K562 (cell line): ENCODE measurements around the gene FOXO3. TPM values are rescaled to one million over a fixed set of nuclear protein-coding genes. Genes with fewer than 3 reads are reported as not detected.

ENCODE experiments used
- ATAC-seq: fragments of 200-7000 bp; cut with Tn5 transposase; 3 replicates; pipeline ENCODE4 v1.9.1; 2020; ENCODE audit warnings: moderate library complexity
- BruUV-seq: library from RNA; stranded (reverse); fragments of 400-500 nt; replicated peaks from 2 replicates; lab custom pipeline; 2021; lab: Mats Ljungman, UMichigan
- CTCF ChIA-PET: fragments of 300-600 bp; formaldehyde crosslinking; extraction: SDS; loops from one replicate; lab custom pipeline; 2021; ENCODE audit warnings: low intra/inter-chr PET ratio; lab: Yijun Ruan, JAX
- POLR2A ChIA-PET: fragments of 300-600, 350-650 bp; sonication (Branson Sonifier 250); formaldehyde crosslinking; extraction: SDS; loops from one replicate; lab custom pipeline; 2021; ENCODE audit warnings: antibody characterized with exemption, inconsistent platforms; lab: Yijun Ruan, JAX
- DNase-seq, 4 experiments: peaks; one replicate each; pipeline versions ENCODE4 v3.0.0 to v3.0.0-alpha.2; 2011 to 2018; ENCODE audit warnings: low spot score in 3 of 4, mixed read lengths in 3 of 4; ENCODE audit errors: extremely low read depth in 1 of 4
- FAIRE-seq: peaks from 2 replicates; lab custom pipeline; 2011; peaks lifted over from hg19 to GRCh38; lab: Jason Lieb, UNC
- H2AFZ ChIP-seq: 2 replicates; pipeline ENCODE4 v1.6.0; 2011; ENCODE audit warnings: low read depth, low read length, control low read depth, inconsistent platforms
- H3K27ac ChIP-seq: fragments of 200-600 bp; 3 replicates; pipeline ENCODE4 v1.8.0; 2011; ENCODE audit warnings: low read depth, mild to moderate bottlenecking, control low read depth, inconsistent platforms, low read length, moderate library complexity, mixed read lengths; ENCODE audit errors: extremely low read depth
- H3K27me3 ChIP-seq, 2 experiments: fragments of 300-600 bp in 1 of 2; 2 replicates in 1 of 2; 3 replicates in 1 of 2; pipeline versions ENCODE4 v1.6.0 to v1.8.0; 2011; ENCODE audit warnings: inconsistent platforms in 2 of 2, low read length in 2 of 2, mild to moderate bottlenecking in 1 of 2, mixed read lengths in 1 of 2, moderate library complexity in 1 of 2; ENCODE audit not compliant: control insufficient read depth in 2 of 2, insufficient read depth in 2 of 2
- H3K36me3 ChIP-seq: fragments of 300-600 bp; 3 replicates; pipeline ENCODE4 v1.8.0; 2011; ENCODE audit warnings: mild to moderate bottlenecking, low read length, inconsistent platforms; ENCODE audit not compliant: control insufficient read depth, insufficient read depth
- H3K4me1 ChIP-seq, 2 experiments: fragments of 200-600 bp in 1 of 2; replicated peaks in 1 of 2; 2 replicates in 1 of 2; 3 replicates in 1 of 2; pipeline versions ENCODE4 v1.5.1 to v1.8.0; 2011; ENCODE audit warnings: inconsistent platforms in 2 of 2, low read length in 2 of 2, mild to moderate bottlenecking in 1 of 2, mixed read lengths in 1 of 2, moderate library complexity in 1 of 2; ENCODE audit not compliant: control insufficient read depth in 2 of 2, insufficient read depth in 2 of 2
- H3K4me2 ChIP-seq: 2 replicates; pipeline ENCODE4 v1.6.1; 2011; ENCODE audit warnings: low read length, control low read depth, inconsistent platforms, mixed read lengths; ENCODE audit not compliant: insufficient read depth
- H3K4me3 ChIP-seq: fragments of 200-600 bp; sonication (generic), shearing (Covaris generic); 2 replicates; pipeline ENCODE4 v1.5.1; 2016; ENCODE audit warnings: control low read depth, inconsistent platforms
- H3K79me2 ChIP-seq: fragments of 200-600 bp; 3 replicates; pipeline ENCODE4 v1.8.0; 2011; ENCODE audit warnings: low read length, inconsistent platforms; ENCODE audit not compliant: control insufficient read depth, insufficient read depth
- H3K9ac ChIP-seq, 2 experiments: 2 replicates each; pipeline versions ENCODE4 v1.6.0 to v1.6.1; 2011; ENCODE audit warnings: low read depth in 2 of 2, low read length in 2 of 2, control low read depth in 1 of 2, inconsistent platforms in 1 of 2, mild to moderate bottlenecking in 1 of 2, mixed read lengths in 1 of 2; ENCODE audit not compliant: insufficient read depth in 1 of 2
- H3K9me1 ChIP-seq: one replicate; pipeline ENCODE4 v1.6.0; 2011; ENCODE audit warnings: inconsistent platforms, mild to moderate bottlenecking, low read length, moderate library complexity; ENCODE audit not compliant: control insufficient read depth, insufficient read depth
- H3K9me3 ChIP-seq: replicated peaks from 2 replicates; pipeline ENCODE4 v1.5.1; 2011; ENCODE audit warnings: low read depth, low read length, inconsistent platforms; ENCODE audit not compliant: control insufficient read depth, insufficient read depth
- H4K20me1 ChIP-seq: replicated peaks from 2 replicates; pipeline ENCODE4 v1.6.1; 2011; ENCODE audit warnings: low read length, inconsistent platforms, mixed read lengths; ENCODE audit not compliant: control insufficient read depth, insufficient read depth
- ATF4 ChIP-seq: fragments of 450-650 bp; formaldehyde crosslinking; IDR thresholded peaks from 2 replicates; pipeline ENCODE4 v1.4.0; 2022; ENCODE audit warnings: mild to moderate bottlenecking, moderate library complexity
- GABPB2 ChIP-seq: fragments of 250-450 bp; sonication (Bioruptor Pico); conservative IDR thresholded peaks from 2 replicates; pipeline ENCODE4 v1.5.1; 2021; ENCODE audit warnings: mild to moderate bottlenecking
- MAFF ChIP-seq: IDR thresholded peaks from 2 replicates; pipeline ENCODE4 v1.6.1; 2012; ENCODE audit warnings: low read length, improper control_type of control experiment
- MXD1 ChIP-seq: fragments of 250-450 bp; sonication (Bioruptor Pico); IDR thresholded peaks from 2 replicates; pipeline ENCODE4 v1.8.0; 2021; ENCODE audit warnings: borderline replicate concordance, mild to moderate bottlenecking, moderate library complexity; ENCODE audit not compliant: poor library complexity, severe bottlenecking
- SFPQ ChIP-seq: fragments of 200-400 bp; formaldehyde crosslinking; IDR thresholded peaks from 2 replicates; pipeline ENCODE4 v1.6.1; 2017; ENCODE audit warnings: mild to moderate bottlenecking, low read depth, low read length, moderate library complexity
- ZBTB40 ChIP-seq, 2 experiments: fragments of 450-650 bp in 1 of 2; sonication (generic) in 1 of 2; formaldehyde crosslinking in 1 of 2; IDR thresholded peaks; 2 replicates each; pipeline versions ENCODE4 v1.7.1 to v1.9.0; 2016 to 2022; ENCODE audit warnings: inconsistent platforms in 1 of 2, mild to moderate bottlenecking in 1 of 2, missing genetic modification reagents in 1 of 2
- ZNF384 ChIP-seq: IDR thresholded peaks from 2 replicates; pipeline ENCODE4 v1.6.1; 2012; ENCODE audit warnings: low read depth, low read length, improper control_type of control experiment
- whole genome bisulfite sequencing: fragments of 100-300 bp; shearing (Covaris generic); methylation state at CpG from one replicate; pipeline ENCODE4 v1.1.6; 2016; ENCODE audit warnings: low coverage, mixed read lengths; ENCODE audit not compliant: insufficient coverage; ENCODE audit errors: missing lambda C conversion rate; 5-methylcytosine and 5-hydroxymethylcytosine counted together
- in situ Hi-C: fragments of 300-500 bp; cut with MboI; formaldehyde crosslinking; loops from 4 replicates; pipeline ENCODE4 v1.15.0; 2018; ENCODE audit warnings: inconsistent platforms, mixed read lengths
- intact Hi-C: fragments of 100-400 bp; cut with micrococcal nuclease; formaldehyde crosslinking; loops from 2 replicates; pipeline ENCODE4 v1.14.2; 2022
- polyA plus RNA-seq, 8 experiments: library from polyadenylated mRNA; depleted of rRNA in 4 of 8; stranded (reverse) in 5 of 8; unstranded in 3 of 8; fragments of >200 nt; fragmentation: Nextera tagmentation in 2 of 8; fragmentation: Illumina TruSeq in 1 of 8; extraction: Ambion mirVana in 2 of 8; extraction: Trizol in 1 of 8; gene quantifications; 2 replicates each; pipeline versions ENCODE4 v1.2.1 to v1.2.3, GENCODE V29; 2011 to 2014; ENCODE audit warnings: inconsistent platforms in 1 of 8, missing spikeins in 1 of 8
- total RNA-seq, 7 experiments: library from RNA; depleted of rRNA in 6 of 7; stranded (reverse); fragments of >200 nt in 6 of 7; fragmentation: Illumina TruSeq in 2 of 7; extraction: Trizol in 2 of 7; gene quantifications; 2 replicates each; pipeline versions ENCODE4 v1.2.1 to v1.2.3, GENCODE V29; 2011 to 2021; ENCODE audit warnings: low replicate concordance in 1 of 7

The FOXO3 gene
- total and polyA plus RNA-seq, 9 of the 15 experiments (the other 6 are each of a cell fraction or from before 2014, with no cell fraction given): 3.0 to 14.6 (median 6.0) TPM

- Histone ChIP-seq H4K20me1 (peaks cover 37% of the 10 kb centered on the region), H3K27ac (no peak overlapping the region), H3K36me3 (no peaks in the 10 kb centered on the region), H3K9ac (no peak overlapping the region), H3K4me1 (peaks cover 9 to 55% of the 10 kb centered on the region in 2 experiments), H3K4me2 (no peak overlapping the region), H3K4me3 (no peak overlapping the region), H3K9me3 (no peaks in the 10 kb centered on the region), H3K27me3 (no peaks in the 10 kb centered on the region), H3K9me1 (peaks cover 4% of the 10 kb centered on the region), H3K79me2 (peaks cover 10% of the 10 kb centered on the region; the same call in 2 of the 3 replicates), H2AFZ (no peak overlapping the region)
- DNase-seq (no peak), ATAC-seq (no peak), FAIRE-seq (no peak)
- ChIA-PET POLR2A (interaction anchor here (0.9 to 1.5 kb wide), 5 partner anchors 9 to 91 kb away, joined by 3 to 7 read pairs (median 5); no protein-coding TSS in a partner anchor), CTCF (no interaction called here)
- intact Hi-C loops (no loop called here), in situ Hi-C loops (no loop called here)
- WGBS: 8% methylated on average over 1 of the region's 1 CpG
- no TSS peak for BruUV-seq
- TF ChIP-seq MXD1 (CRISPR knock-in tag) (no peak), SFPQ (no peak), ATF4 (no peak), ZNF384 (peak; percentile 53; the same call in 1 of the 2 replicates), MAFF (no peak), GABPB2 (no peak), ZBTB40 (IDR thresholded peaks at IDR 0.05) (peak; percentile 82), ZBTB40 (CRISPR knock-in tag; IDR thresholded peaks at IDR 0.05) (peak; percentile 38; the same call in 1 of the 2 replicates)
Observed at GRCh38 chr6:108576709-108577108, 16.0 kb downstream of the FOXO3 start.
